Activated CD8-positive, alpha-beta memory T cell treated with anti-CD3 and anti-CD28 coated beads, Interleukin-2, amount 10 ng/mL, durations not matched to agents 7 days and 5 days (primary cell): ENCODE measurements around the gene ARL3. TPM values are rescaled to one million over a fixed set of nuclear protein-coding genes. Genes with fewer than 3 reads are reported as not detected.

ENCODE experiments used
- ATAC-seq: fragments of 150-1000 bp; cut with Tn5 transposase; one replicate; pipeline ENCODE4 v1.10.0; 2021; ENCODE audit warnings: moderate library complexity
- CTCF ChIA-PET: fragments of 350-600 bp; sonication (Branson Sonifier 250); formaldehyde crosslinking; loops from one replicate; lab custom pipeline; 2021; ENCODE audit warnings: antibody characterized with exemption; lab: Charles Lee
- DNase-seq: peaks from one replicate; pipeline ENCODE4 v3.0.0-alpha.2; 2020
- H3K27ac Mint-ChIP-seq: one replicate; pipeline ENCODE4 v1.8.0; 2021; ENCODE audit warnings: mild to moderate bottlenecking, mixed read lengths
- H3K27me3 Mint-ChIP-seq: one replicate; pipeline ENCODE4 v1.8.0; 2021; ENCODE audit warnings: mixed read lengths
- H3K36me3 Mint-ChIP-seq: one replicate; pipeline ENCODE4 v1.8.0; 2021; ENCODE audit warnings: mild to moderate bottlenecking, mixed read lengths
- H3K4me1 Mint-ChIP-seq: one replicate; pipeline ENCODE4 v1.8.0; 2021; ENCODE audit warnings: mixed read lengths
- H3K4me3 Mint-ChIP-seq: one replicate; pipeline ENCODE4 v1.8.0; 2021; ENCODE audit warnings: mild to moderate bottlenecking, moderate library complexity, mixed read lengths
- H3K9me3 Mint-ChIP-seq: one replicate; pipeline ENCODE4 v1.8.0; 2022; ENCODE audit warnings: low read depth, mixed read lengths
- total RNA-seq, 2 experiments: library from RNA; stranded (reverse); gene quantifications; one replicate each; pipeline ENCODE4 v1.2.3, GENCODE V29; 2021

The ARL3 gene
- total RNA-seq, 2 experiments from 2014 or later: 7.2 to 9.7 TPM

DNA sequence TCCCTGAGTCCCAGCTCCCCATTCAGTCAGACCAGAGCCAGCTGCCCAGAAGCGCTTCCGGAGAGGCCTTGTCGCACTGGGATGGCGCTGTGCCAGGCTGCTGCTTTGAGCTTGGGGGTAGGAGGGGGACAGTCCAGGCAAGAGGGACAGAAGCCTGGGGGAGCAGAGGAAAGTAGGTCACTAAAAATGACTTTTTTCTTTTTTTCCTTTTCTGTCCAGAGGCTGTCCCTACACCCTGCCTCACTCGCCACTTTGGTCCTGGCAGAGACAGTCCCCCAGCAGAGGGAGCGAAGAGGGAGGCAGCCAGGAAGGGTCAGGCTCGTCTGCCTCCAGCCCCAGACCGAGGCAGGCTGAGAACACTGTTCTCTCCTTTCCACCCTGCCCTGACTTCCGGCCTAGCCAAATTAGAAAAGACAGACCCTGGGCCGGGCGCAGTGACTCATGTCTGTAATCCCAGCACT is 85.7 kb downstream of the ARL3 start:
- H3K9me3 Mint-ChIP-seq: no peaks in the 10 kb centered on the region
- no peak for ATAC-seq
- H3K4me3 Mint-ChIP-seq: no peak overlapping the region
- CTCF ChIA-PET: interaction anchor here (1.1 to 2.3 kb wide), 2 partner anchors 12 to 32 kb away, joined by 3 to 7 read pairs; no protein-coding TSS in a partner anchor
- peaks cover 28% of the 10 kb centered on the region for H3K4me1 Mint-ChIP-seq
- no peaks in the 10 kb centered on the region for H3K27me3 Mint-ChIP-seq
- no peaks in the 10 kb centered on the region for H3K36me3 Mint-ChIP-seq
- no peak overlapping the region for H3K27ac Mint-ChIP-seq
- DNase-seq: no peak

DNA sequence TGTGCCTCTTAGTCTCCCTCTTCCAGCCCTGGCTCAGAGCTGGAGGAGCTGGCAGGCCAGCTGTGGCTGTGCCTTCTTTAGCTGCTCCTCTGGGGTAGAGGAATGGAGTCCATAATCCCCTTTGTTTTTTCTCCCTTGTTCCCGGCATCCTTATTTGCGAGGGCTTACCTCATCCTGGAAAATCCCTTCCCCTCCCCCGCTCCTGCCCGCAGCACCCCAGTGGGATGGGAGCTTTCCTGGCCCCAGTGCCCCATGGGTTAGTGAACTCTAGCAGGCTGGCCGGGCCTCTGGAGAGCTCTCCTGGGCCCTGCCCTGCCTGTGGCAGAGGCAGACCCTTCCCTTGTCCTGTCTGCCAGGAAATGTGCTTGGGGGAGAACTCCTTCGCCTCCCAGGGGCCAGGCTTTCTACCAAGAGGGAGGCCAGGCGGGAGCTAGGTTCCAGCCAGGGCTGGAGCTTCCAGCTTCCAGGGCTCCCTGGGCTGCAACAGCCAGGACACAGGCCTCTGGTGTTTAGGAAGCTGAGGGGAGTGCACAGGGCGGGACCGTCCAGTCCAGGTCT is 86.4 kb downstream of the ARL3 start:
- no peak overlapping the region for H3K27ac Mint-ChIP-seq
- peaks cover 22% of the 10 kb centered on the region for H3K4me1 Mint-ChIP-seq
- no peaks in the 10 kb centered on the region for H3K27me3 Mint-ChIP-seq
- no peaks in the 10 kb centered on the region for H3K36me3 Mint-ChIP-seq
- no peak for DNase-seq
- H3K4me3 Mint-ChIP-seq: no peak overlapping the region
- no peaks in the 10 kb centered on the region for H3K9me3 Mint-ChIP-seq
- no peak for ATAC-seq
- CTCF ChIA-PET: interaction anchor here (2.2 to 2.3 kb wide), 2 partner anchors 13 to 31 kb away, joined by 7 to 12 read pairs; no protein-coding TSS in a partner anchor

- Mint-ChIP-seq H3K9me3 (no peaks in the 10 kb centered on the region), H3K4me1 (peaks cover 17% of the 10 kb centered on the region), H3K27me3 (no peaks in the 10 kb centered on the region), H3K36me3 (no peaks in the 10 kb centered on the region), H3K27ac (no peak overlapping the region), H3K4me3 (no peak overlapping the region)
- DNase-seq (no peak), ATAC-seq (no peak)
- CTCF ChIA-PET: interaction anchor here (2.2 to 2.3 kb wide), 2 partner anchors 12 to 31 kb away, joined by 7 to 12 read pairs; no protein-coding TSS in a partner anchor
Observed at GRCh38 chr10:102627291-102627735, 86.9 kb downstream of the ARL3 start.

DNA sequence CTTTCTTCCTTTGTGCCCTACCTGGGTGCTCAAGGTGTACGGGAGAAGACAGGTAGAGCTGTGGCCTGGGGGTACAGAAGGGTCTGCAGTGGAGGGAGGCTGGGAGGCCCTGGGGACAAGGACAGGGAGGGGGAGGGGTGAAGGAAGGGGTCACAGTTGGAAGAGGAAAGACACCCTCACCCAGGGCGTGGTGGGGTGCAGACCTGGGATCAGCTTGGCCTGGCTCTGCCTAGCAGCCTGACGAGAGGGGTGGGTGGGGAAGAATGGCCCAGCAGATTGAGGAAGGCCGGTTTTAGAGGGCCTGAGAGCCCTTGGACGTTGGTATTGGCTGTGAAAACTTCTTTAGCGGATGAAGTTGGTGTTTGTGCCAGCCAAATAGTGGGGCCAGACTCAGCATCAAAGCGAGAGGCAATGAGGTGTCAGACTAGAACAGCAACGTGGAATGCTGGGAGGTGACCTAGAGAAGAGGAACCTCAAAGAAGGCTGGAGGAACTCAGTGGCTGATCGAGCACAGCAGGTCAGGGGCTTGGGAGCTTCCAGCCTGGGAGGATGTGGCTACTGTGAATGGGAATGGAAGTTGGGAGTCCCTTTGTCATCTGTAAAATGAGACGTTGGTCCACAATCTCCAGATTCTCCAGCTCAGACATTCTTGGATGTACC is 88.0 kb downstream of the ARL3 start:
- H3K27me3 Mint-ChIP-seq: no peaks in the 10 kb centered on the region
- no peaks in the 10 kb centered on the region for H3K9me3 Mint-ChIP-seq
- DNase-seq (no peak), ATAC-seq (no peak)
- no peak overlapping the region for H3K27ac Mint-ChIP-seq
- H3K4me1 Mint-ChIP-seq: peaks cover 6% of the 10 kb centered on the region
- no peaks in the 10 kb centered on the region for H3K36me3 Mint-ChIP-seq
- CTCF ChIA-PET: interaction anchor here (2.2 to 2.3 kb wide), 2 partner anchors 11 to 30 kb away, joined by 7 to 12 read pairs; no protein-coding TSS in a partner anchor
- H3K4me3 Mint-ChIP-seq: no peak overlapping the region

DNA sequence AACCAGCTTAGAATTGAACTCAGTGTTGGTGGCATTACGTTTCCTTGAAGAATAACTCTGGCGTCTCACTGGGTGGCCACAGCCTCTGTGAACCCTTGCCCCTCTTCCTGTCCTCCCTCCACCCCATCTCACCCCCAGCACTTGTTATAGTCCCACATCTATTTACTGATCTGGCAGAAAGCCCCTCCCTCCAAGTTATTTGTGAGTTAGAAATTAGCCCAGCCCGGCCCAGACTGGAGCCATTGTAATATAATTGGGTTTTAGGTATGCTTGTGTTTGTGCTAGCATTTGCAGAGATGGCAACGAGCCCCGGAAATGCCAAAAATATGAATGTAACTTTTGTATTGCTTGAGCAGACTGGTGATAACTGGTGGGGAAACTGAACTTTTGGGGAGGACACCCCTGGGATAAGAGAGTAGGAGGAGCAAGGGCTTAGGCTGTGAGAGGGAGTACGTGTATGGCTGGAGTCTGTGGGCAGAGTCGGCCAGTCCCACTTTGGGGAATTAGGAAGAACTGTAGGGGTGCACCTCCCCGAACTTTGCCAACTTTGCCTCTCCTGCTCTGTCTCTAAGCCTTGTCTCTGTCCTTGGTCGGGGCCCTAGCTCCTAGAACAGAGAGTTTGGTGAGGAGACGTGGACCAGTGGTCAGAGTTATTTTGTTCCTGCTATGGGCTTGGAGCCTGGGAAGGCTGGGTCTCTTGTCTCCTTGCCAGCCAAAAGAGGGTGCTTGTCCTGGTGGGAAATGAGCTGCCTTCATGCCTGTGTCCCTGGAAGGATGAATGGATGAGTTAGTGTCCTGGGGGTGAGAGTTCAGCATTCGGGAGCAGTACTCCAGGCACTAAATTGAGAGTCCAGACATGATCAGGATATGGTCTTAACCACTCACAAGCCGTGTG is 89.2 kb downstream of the ARL3 start:
- H3K4me3 Mint-ChIP-seq: no peak overlapping the region
- peaks cover 2% of the 10 kb centered on the region for H3K4me1 Mint-ChIP-seq
- no peaks in the 10 kb centered on the region for H3K9me3 Mint-ChIP-seq
- H3K27me3 Mint-ChIP-seq: no peaks in the 10 kb centered on the region
- no peak overlapping the region for H3K27ac Mint-ChIP-seq
- ATAC-seq: no peak
- no peak for DNase-seq
- CTCF ChIA-PET: interaction anchor here (1.4 kb wide), 1 partner anchor 8 kb away, joined by 3 read pairs; no protein-coding TSS in a partner anchor
- H3K36me3 Mint-ChIP-seq: no peaks in the 10 kb centered on the region

DNA sequence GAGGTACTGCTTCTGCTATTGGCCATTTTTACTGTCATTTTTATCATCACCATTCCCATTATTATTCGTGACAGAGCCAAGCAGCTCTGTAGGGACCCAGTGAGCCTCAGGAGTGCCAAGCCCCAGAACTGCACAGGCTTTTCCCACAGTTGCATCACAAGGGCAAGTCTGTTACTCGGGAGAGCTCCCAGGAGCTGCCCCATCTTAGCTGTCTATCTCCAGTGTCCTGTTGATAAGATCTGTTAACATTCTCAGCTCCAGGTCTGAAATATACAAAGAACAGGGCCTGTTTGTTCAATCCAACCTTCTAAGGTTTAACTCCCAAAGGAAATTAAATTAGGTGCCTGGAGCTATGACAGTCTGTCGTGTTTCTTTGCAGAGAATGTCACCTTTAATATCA is 90.1 kb downstream of the ARL3 start:
- CTCF ChIA-PET: interaction anchor here (1.4 kb wide), 1 partner anchor 8 kb away, joined by 3 read pairs; no protein-coding TSS in a partner anchor
- DNase-seq (no peak), ATAC-seq (no peak)
- H3K4me1 Mint-ChIP-seq: peaks cover 2% of the 10 kb centered on the region
- no peaks in the 10 kb centered on the region for H3K36me3 Mint-ChIP-seq
- no peak overlapping the region for H3K27ac Mint-ChIP-seq
- H3K27me3 Mint-ChIP-seq: no peaks in the 10 kb centered on the region
- no peak overlapping the region for H3K4me3 Mint-ChIP-seq
- no peaks in the 10 kb centered on the region for H3K9me3 Mint-ChIP-seq

Other genes starting within 250 kb of the ARL3 start
- 10 to 100 TPM; 72.2 to 86.7 TPM for gene ACTR1A, start 211.7 kb downstream of the ARL3 start, total RNA-seq
- 10 to 100 TPM in 1 of 2 experiments, 1 to 10 TPM in 1; 9.8 to 12.9 TPM for gene SUFU, start 210.4 kb downstream of the ARL3 start, total RNA-seq
- gene TRIM8, start 69.9 kb downstream of the ARL3 start, total RNA-seq: 10 to 100 TPM; 58.7 to 86.9 TPM
- 10 to 100 TPM; 22.1 to 30.1 TPM for gene SFXN2, start 239 bp upstream of the ARL3 start, total RNA-seq
- 10 to 100 TPM; 23.9 to 24.6 TPM for gene WBP1L, start 29.6 kb upstream of the ARL3 start, total RNA-seq
- not detected for gene CYP17A1, start 123.0 kb upstream of the ARL3 start, total RNA-seq
- 1 to 10 TPM; 6.6 to 8.4 TPM for gene BORCS7, start 139.9 kb upstream of the ARL3 start, total RNA-seq
- gene AS3MT, start 155.1 kb upstream of the ARL3 start, total RNA-seq: under 1 TPM in 1 of 2 experiments, not detected in 1; 0.41 TPM
- 10 to 100 TPM in 1 of 2 experiments, 1 to 10 TPM in 1; 8.0 to 10.1 TPM for gene CNNM2, start 203.9 kb upstream of the ARL3 start, total RNA-seq